ENCODE measurements around the gene GPR68. TPM values are rescaled to one million over a fixed set of nuclear protein-coding genes. Genes with fewer than 3 reads are reported as not detected.
"Not testable (repeated sequence)": the region's sequence is repeated elsewhere in the genome, so short reads cannot be mapped to it uniquely, and the experiment has no call there.

The GPR68 gene
- polyA plus RNA-seq, 1 donor from 2014 or later: 1.6 TPM

DNA sequence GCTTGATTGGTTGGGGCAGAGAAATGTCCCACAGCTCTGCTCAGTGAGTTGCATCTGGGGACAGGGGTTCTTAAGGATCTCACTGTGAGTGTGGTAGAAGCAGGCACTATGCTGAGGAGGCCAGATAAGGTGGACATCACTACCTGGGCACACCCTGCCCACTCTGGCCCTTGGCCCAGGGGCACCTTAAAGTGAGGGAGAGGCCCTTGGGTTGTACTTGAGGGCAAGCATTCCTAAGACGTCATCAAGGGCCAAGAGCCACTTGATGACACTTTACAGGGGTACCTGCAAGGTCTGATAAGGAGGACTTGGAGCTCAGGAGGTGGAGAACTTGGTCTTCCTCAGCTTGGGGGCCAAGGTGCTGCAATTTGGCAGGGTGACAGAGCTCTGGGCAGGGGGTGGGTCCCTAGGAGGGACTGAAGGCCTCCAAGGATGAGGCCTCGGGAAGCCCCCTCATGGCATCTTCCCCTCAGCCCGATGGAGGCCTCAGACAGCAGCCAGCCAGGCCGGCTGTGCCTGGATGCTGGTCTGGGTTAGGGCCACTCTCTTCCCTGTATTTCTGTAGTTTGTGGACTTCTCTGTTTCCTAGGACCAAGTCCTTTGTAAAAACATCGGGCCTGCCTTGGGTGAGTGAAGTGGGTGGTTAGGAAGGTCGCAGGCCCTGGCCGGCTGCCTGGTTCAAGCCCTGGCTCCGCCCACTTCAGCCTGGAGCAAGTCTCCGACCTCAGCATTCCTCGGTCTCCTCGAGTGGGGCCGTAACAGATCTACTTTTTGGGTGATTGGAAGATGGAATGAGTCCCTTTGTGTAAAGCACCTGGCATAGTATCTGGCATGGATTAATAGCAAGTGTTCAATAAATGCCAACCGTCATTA, 24.8 kb downstream of the GPR68 start:
- peaks cover 6% of the 10 kb centered on the region for H3K36me3 Mint-ChIP-seq

DNA sequence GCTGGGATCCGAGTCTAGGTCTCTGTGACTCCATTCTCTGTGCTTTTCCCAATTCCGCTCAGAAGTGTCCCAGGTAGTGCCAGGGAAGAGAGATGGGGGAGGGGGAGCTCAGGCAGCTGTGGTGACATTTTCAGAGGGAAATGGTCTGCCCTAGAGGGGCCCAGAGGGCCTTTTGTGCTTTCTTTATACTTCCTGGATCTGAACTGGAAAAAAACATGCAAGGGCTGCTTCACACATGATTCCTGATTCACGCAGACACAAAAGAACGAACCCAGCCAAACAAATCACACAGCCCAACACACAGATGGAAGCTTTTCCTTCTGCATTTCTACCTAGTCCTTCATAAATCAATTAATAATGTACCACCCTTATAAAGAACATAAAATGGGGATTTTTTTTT, 26.5 kb downstream of the GPR68 start:
- no peak overlapping the region for H3K4me3 Mint-ChIP-seq
- H3K36me3 Mint-ChIP-seq: peaks cover 6% of the 10 kb centered on the region
- H3K4me1 Mint-ChIP-seq: peaks cover 0 to 2% (median 2%) of the 10 kb centered on the region in 3 donors
- H3K9me3 Mint-ChIP-seq: no peaks in the 10 kb centered on the region
- no peaks in the 10 kb centered on the region for H3K27me3 Mint-ChIP-seq
- H3K27ac Mint-ChIP-seq: no peak overlapping the region

More for the DNA sequence above, 24.8 kb downstream of the GPR68 start:
- Mint-ChIP-seq H3K9me3 (no peaks in the 10 kb centered on the region), H3K4me1 (peaks cover 0 to 2% (median 2%) of the 10 kb centered on the region in 3 donors), H3K27me3 (no peaks in the 10 kb centered on the region), H3K4me3 (no peak overlapping the region), H3K27ac (peak overlapping the region in 2 of 3 donors; percentile 51 to 63)

DNA sequence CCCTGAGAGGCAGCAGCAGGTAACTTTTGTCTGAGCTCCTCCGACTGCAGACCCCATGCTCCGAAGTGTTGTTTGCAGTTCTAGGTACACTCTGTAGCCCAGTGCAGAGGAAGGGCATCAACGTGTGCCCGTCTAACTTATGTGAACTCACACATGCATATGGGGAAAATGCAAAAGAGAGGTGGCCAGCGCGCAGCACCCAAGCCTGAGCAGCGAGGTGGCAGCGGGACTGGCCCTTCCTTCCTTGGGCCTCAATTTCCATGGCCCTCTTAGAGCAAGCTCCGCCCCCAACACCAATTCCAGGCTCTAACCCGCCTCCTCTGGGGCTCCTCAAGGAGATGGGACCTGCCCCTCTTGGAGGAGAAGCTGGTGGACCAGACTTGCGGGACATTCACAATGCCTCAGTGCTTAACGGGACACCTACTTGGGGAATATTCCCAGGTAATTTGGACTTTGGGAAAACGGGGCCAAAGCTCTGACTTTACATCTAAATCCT, 27.7 kb downstream of the GPR68 start:
- H3K4me1 Mint-ChIP-seq: peaks cover 0 to 2% (median 2%) of the 10 kb centered on the region in 3 donors

DNA sequence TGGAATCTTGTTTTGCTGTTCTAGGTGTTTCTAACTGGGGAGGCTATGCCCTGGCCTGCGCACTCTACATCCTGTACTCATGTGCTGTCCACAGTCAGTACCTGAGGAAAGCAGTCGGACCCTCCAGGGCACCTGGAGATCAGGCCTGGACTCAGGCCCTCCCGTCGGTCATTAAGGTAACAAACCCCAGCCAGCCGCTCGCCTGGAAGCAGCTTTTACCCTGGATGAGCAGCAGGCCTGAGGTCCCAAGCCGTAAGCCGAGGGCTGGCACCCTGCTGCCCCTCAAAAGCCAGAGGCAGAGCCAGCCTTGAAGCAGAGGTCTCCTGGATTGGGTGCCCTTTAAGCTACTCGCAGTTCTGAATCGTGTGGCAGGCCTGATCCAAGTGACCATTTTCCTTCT, 29.1 kb downstream of the GPR68 start:
- Mint-ChIP-seq H3K27me3 (no peaks in the 10 kb centered on the region), H3K36me3 (peaks cover 3% of the 10 kb centered on the region), H3K4me3 (no peak overlapping the region), H3K27ac (peak overlapping the region in 1 of 3 donors; percentile 62), H3K4me1 (peaks cover 0 to 2% (median 2%) of the 10 kb centered on the region in 3 donors), H3K9me3 (no peaks in the 10 kb centered on the region)

More for the DNA sequence above, 27.7 kb downstream of the GPR68 start:
- peaks cover 5% of the 10 kb centered on the region for H3K36me3 Mint-ChIP-seq
- H3K27ac Mint-ChIP-seq: no peak overlapping the region
- no peaks in the 10 kb centered on the region for H3K9me3 Mint-ChIP-seq
- H3K4me3 Mint-ChIP-seq: no peak overlapping the region
- no peaks in the 10 kb centered on the region for H3K27me3 Mint-ChIP-seq

DNA sequence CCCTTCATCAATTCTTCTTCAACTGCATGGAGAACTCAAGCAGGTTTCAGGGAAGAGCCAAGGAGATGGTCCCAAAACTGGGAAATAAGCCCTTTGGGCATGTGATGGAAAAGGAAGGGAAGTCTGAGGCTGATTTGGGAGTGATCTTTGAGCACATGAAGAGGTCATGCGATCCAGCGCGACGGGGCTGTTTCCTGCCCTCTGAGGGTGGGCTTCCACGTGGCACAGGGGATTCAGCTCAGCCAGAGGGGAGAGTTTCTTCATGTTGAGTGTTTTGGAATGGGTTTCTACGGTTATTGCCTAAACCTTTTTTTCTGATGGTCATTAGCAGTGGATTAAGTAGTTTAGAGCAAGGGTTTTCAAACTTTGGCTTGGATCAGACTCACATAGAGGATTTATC, 30.2 kb downstream of the GPR68 start:
- peaks cover 0 to 2% (median 0%) of the 10 kb centered on the region in 3 donors for H3K4me1 Mint-ChIP-seq
- peak overlapping the region in 2 of 3 donors; percentile 19 to 46 for H3K27ac Mint-ChIP-seq
- H3K4me3 Mint-ChIP-seq: no peak overlapping the region
- H3K27me3 Mint-ChIP-seq: no peaks in the 10 kb centered on the region
- H3K36me3 Mint-ChIP-seq: peaks cover 6% of the 10 kb centered on the region
- H3K9me3 Mint-ChIP-seq: no peaks in the 10 kb centered on the region

DNA sequence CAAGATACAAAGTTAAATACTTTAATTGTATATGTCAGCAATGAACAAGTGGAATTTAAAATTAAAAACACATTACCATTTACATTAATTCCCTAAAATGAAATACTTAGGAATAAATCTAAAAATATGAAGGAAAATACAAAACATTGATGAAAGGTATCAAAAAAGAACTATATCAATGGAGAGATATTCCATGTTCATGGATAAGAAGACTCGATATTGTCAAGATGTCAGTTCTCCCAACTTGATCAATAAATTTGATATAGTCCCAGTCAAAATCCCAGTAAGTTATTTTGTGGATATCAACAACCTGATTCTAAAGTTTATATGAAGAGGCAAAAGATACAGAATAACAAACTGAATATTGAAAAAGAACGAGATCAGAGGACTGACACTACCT, 33.5 kb downstream of the GPR68 start:
- Mint-ChIP-seq H3K36me3 (peaks cover 8% of the 10 kb centered on the region), H3K27me3 (no peaks in the 10 kb centered on the region), H3K27ac (no peak overlapping the region), H3K4me1 (peaks cover 0 to 3% (median 0%) of the 10 kb centered on the region in 3 donors), H3K4me3 (no peak overlapping the region), H3K9me3 (no peaks in the 10 kb centered on the region)

DNA sequence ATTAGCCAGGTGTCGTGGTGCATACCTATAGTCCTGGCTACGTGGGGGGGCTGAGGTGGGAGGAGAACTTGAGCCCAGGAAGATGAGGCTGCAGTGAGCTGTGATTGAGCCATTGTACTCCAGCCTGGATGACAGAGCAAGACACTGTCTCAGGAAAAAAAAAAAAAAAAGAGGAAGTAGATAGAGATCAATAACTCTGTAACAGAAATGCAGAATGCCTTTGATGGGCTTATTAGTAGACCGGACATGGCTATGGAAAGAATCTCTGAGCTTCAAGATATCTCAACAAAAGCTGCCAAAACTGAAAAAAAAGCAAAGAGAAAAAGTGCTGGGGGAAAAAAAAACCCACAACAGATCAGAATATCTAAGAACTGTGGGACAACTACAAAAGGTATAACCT, 37.5 kb downstream of the GPR68 start:
- H3K27ac Mint-ChIP-seq: no peak overlapping the region

DNA sequence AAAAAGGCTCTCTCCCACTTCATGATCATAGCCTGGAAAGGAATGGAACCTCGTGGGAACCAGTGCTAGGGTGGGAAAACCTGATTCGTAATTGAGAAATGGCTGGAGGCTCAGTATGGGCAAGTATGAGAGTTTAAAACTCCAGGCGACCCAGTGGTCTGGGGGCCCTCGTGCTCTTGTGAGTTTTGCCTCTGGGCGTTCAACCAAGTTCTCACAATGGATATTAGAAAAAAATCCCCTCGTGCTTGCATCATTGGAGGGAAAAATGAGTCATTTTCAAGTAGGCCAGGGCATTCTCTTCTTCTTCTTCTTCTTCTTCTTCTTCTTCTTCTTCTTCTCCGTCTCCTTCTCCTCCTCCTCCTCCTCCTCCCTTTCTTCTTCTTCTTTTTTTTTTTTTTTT, 39.0 kb downstream of the GPR68 start:
- no peaks in the 10 kb centered on the region for H3K27me3 Mint-ChIP-seq
- no peaks in the 10 kb centered on the region for H3K9me3 Mint-ChIP-seq
- H3K4me3 Mint-ChIP-seq: no peak overlapping the region
- H3K4me1 Mint-ChIP-seq: peaks cover 0 to 4% (median 0%) of the 10 kb centered on the region in 3 donors
- peaks cover 15% of the 10 kb centered on the region for H3K36me3 Mint-ChIP-seq
- H3K27ac Mint-ChIP-seq: peak overlapping the region in 1 of 3 donors; percentile 71

More for the DNA sequence above, 37.5 kb downstream of the GPR68 start:
- H3K9me3 Mint-ChIP-seq: no peaks in the 10 kb centered on the region
- H3K36me3 Mint-ChIP-seq: peaks cover 13% of the 10 kb centered on the region
- no peaks in the 10 kb centered on the region for H3K27me3 Mint-ChIP-seq
- no peak overlapping the region for H3K4me3 Mint-ChIP-seq
- peaks cover 0 to 4% (median 0%) of the 10 kb centered on the region in 3 donors for H3K4me1 Mint-ChIP-seq

DNA sequence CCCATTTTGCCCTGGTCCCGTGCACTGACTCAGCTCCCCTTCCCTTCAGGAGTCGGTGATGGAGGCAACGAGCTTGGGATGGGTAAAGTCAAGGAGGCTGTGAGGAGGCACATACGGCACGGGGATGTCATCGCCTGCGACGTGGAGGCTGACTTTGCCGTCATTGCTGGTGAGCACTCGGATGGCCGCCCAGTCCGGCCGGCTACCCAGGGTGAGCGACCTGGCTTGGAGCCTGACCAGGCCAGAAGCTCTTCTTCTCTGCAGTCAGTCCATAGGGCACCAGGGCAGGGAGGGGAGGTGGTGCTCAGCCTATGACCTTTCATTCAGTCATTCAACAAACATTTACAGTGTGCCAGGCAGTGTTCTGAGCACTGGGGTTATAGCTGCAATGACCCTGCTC, 39.8 kb downstream of the GPR68 start:
- no peaks in the 10 kb centered on the region for H3K27me3 Mint-ChIP-seq
- H3K27ac Mint-ChIP-seq: no peak overlapping the region
- peaks cover 14% of the 10 kb centered on the region for H3K36me3 Mint-ChIP-seq
- H3K4me3 Mint-ChIP-seq: no peak overlapping the region
- peaks cover 0 to 4% (median 0%) of the 10 kb centered on the region in 3 donors for H3K4me1 Mint-ChIP-seq
- H3K9me3 Mint-ChIP-seq: no peaks in the 10 kb centered on the region

DNA sequence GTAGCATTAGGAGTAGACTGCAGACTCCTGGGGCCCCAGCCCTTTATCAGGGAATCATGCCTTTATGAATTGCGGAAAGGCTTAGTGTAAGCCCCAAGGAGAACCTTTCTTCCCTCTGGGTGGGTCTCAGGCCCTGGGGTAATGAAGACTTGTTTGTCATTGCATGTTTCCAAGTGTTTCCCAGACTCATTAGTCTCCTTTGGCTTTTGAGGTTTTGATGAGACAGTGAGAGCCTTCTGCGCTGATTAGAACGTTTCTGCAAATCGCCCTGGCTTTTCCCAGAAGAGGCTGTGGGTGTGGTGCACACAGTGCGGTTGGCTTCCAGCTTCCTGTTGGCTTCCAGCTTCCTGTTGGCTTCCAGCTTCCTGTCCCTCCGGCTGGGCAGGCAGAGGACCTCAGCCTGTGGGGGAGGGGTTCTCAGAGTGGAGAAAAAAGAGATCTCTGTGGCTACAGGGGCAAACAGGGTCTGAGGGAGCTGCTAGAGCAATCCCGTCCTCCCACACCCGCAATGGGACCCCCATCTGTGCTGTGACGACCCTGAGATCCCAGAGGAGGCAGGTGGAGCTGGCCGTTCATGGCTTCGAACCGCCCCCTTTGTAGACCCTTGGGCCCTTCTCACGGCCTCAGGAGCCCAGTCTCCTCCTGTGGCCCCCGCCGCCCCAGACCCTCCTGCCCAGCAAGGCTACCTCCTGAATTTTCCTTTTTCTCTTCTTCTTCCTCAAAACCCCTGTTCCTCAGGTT, 42.1 kb downstream of the GPR68 start:
- Mint-ChIP-seq H3K36me3 (peaks cover 19% of the 10 kb centered on the region), H3K4me1 (peaks cover 0 to 4% (median 0%) of the 10 kb centered on the region in 3 donors), H3K27ac (no peak overlapping the region), H3K9me3 (peaks cover 0 to 2% (median 0%) of the 10 kb centered on the region in 3 donors), H3K4me3 (no peak overlapping the region), H3K27me3 (no peaks in the 10 kb centered on the region)

DNA sequence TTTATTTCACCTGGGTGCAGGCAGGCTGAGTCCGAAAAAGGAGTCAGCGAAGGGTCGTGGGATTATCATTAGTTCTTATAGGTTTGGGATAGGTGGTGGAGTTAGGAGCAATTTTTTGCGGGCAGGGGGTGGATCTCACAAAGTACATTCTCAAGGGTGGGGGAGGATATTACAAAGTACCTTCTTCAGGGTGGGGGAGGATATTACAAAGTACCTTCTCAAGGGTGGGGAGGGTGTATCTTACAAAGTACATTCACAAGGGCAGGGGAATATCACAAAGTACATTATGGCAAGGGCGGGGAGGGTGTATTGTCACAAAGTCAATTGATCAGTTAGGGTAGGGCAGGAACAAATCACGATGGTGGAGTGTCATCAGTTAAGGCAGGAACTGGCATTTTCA, 43.7 kb downstream of the GPR68 start:
- H3K9me3 Mint-ChIP-seq, H3K4me3 Mint-ChIP-seq, H3K27me3 Mint-ChIP-seq, H3K27ac Mint-ChIP-seq, H3K4me1 Mint-ChIP-seq: not testable (repeated sequence)
- H3K36me3 Mint-ChIP-seq: peaks cover 19% of the 10 kb centered on the region

DNA sequence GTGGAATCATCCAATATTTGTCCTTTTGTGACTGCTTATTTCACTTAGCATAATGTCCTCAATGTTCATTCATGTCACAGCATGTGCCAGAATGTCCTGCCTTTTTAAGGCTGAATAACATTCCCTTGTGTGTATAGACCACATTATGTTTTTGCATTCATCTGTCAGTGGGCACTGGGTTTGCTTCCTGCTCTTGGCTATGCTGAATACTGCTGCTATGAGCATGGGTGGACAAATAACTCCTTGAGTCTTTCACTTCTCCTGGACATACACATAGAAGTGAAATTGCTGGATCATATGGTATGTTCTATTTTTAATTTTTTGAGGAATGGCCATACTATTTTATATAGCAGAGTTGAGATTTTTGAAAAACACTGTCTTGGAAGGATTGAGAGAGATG, 46.9 kb downstream of the GPR68 start:
- Mint-ChIP-seq H3K4me1 (peaks cover 0 to 2% (median 0%) of the 10 kb centered on the region in 3 donors), H3K27me3 (no peaks in the 10 kb centered on the region), H3K27ac (peak overlapping the region in 1 of 3 donors; percentile 49), H3K9me3 (peaks cover 0 to 2% (median 0%) of the 10 kb centered on the region in 3 donors), H3K4me3 (no peak overlapping the region), H3K36me3 (peaks cover 17% of the 10 kb centered on the region)

DNA sequence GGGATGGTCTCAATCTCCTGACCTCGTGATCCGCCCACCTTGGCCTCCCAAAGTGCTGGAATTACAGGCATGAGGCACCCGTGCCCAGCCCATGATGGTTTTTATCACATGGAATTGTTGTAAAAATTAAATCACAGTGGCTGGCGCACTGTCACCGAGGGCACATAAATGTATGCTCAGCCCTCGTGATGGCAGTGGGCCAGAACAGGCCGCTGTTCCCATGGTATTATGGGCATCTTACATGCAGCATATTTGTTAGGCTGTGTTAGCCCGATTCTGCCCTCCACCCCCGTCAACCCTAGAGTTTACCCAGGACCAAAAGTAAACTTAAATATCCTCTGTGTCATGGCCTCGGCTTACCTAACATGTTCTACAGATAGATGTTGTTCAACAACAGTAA, 48.6 kb downstream of the GPR68 start:
- Mint-ChIP-seq H3K27me3 (no peaks in the 10 kb centered on the region), H3K4me3 (no peak overlapping the region), H3K36me3 (peaks cover 18% of the 10 kb centered on the region), H3K27ac (no peak overlapping the region), H3K9me3 (peaks cover 0 to 2% (median 0%) of the 10 kb centered on the region in 3 donors), H3K4me1 (peaks cover 0 to 2% (median 0%) of the 10 kb centered on the region in 3 donors)

DNA sequence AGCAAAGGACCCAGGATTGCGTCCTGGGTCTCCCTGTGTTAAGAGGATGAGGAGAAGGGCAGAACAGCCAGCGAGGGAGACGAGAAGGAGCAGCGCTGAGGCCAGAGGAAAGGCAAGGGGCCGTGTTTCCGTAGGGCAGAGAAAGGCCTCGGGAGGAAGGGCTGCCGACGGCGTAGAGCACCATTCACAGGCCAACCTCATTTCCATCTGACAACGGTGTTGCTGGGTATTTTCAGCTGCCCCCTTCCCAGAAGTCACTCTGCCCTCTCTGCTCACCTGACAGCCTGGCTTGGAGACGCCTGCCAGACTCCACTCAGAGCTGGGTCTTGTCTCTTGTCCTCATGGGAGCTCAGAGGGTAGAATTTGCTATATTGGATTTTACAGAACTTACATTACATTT, 51.4 kb downstream of the GPR68 start:
- H3K36me3 Mint-ChIP-seq: peaks cover 12% of the 10 kb centered on the region
- no peak overlapping the region for H3K27ac Mint-ChIP-seq
- peaks cover 0 to 2% (median 0%) of the 10 kb centered on the region in 3 donors for H3K4me1 Mint-ChIP-seq
- no peaks in the 10 kb centered on the region for H3K9me3 Mint-ChIP-seq
- no peaks in the 10 kb centered on the region for H3K27me3 Mint-ChIP-seq
- H3K4me3 Mint-ChIP-seq: no peak overlapping the region

DNA sequence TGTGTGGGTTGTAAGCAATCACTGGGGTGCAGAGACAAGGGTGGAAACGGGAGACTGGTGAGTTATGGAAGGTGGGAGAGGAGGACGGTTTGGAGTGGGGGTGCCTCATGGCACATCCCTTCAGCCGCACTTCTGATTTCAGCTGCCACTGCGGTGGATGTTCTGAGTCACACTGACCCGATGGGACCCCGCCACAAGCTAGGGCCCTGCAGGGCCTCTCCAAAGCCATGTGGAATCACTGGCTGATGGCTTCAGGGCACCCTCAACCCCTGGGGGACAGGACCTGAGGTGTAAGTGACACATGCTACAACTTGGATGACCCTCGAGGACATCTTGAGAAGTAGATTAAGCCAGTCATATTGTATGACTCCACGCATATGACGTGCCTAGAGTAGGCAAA, 53.7 kb downstream of the GPR68 start:
- Mint-ChIP-seq H3K4me1 (peaks cover 0 to 2% (median 0%) of the 10 kb centered on the region in 3 donors), H3K9me3 (no peaks in the 10 kb centered on the region), H3K27ac (peak overlapping the region in 1 of 3 donors; percentile 44), H3K36me3 (peaks cover 7% of the 10 kb centered on the region), H3K27me3 (no peaks in the 10 kb centered on the region), H3K4me3 (no peak overlapping the region)
